ENCODE results near the gene VEPH1.

VEPH1 gene

DNA sequence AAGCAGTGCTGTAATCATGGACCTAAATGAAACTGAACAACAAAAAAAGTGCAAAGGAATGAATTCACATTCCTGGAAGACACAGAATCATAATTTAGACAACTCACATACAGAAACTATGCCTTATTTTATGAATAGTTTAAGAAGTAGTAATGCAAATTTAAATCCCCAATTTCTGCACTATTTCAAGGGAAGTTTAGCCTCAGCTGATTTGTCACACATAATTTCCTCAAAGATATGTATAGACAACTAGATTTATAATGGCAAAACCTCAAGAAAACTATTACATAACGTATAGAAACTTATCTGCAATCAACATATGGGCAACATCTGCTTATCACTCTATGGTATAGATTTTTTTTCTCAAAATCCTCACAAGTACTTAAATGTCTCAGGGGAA lies 74.4 kb downstream of the VEPH1 start:
- ATAC-seq (ENCODE audit: insufficient read depth, low read depth) (no peak), DNase-seq (no peak)
- H3K79me2 ChIP-seq (ENCODE audit: insufficient read depth, low read length): no peaks in the 10 kb centered on the region
- no peaks in the 10 kb centered on the region for H4K20me1 ChIP-seq (ENCODE audit: insufficient read depth, low read length)
- no peak overlapping the region for H3K4me3 ChIP-seq (ENCODE audit: low read depth in 1 of 2, low read length in 2 of 2)
- H3K9me3 ChIP-seq (ENCODE audit: insufficient read depth, low read length, severe bottlenecking): no peaks in the 10 kb centered on the region
- H3K4me2 ChIP-seq (ENCODE audit: insufficient read depth, low read length): no peak overlapping the region
- TF ChIP-seq EZH2 (IDR thresholded peaks at IDR 0.05; ENCODE audit: borderline replicate concordance, low read depth, low read length, severe bottlenecking): no peak
- TF ChIP-seq, protein P1, sequence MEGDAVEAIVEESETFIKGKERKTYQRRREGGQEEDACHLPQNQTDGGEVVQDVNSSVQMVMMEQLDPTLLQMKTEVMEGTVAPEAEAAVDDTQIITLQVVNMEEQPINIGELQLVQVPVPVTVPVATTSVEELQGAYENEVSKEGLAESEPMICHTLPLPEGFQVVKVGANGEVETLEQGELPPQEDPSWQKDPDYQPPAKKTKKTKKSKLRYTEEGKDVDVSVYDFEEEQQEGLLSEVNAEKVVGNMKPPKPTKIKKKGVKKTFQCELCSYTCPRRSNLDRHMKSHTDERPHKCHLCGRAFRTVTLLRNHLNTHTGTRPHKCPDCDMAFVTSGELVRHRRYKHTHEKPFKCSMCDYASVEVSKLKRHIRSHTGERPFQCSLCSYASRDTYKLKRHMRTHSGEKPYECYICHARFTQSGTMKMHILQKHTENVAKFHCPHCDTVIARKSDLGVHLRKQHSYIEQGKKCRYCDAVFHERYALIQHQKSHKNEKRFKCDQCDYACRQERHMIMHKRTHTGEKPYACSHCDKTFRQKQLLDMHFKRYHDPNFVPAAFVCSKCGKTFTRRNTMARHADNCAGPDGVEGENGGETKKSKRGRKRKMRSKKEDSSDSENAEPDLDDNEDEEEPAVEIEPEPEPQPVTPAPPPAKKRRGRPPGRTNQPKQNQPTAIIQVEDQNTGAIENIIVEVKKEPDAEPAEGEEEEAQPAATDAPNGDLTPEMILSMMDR (IDR thresholded peaks at IDR 0.05; ENCODE audit: borderline replicate concordance, extremely low read depth, low read length, poor library complexity, severe bottlenecking): no peak
- no peak overlapping the region for H2AFZ ChIP-seq (ENCODE audit: low read depth, low read length)
- H3K36me3 ChIP-seq (ENCODE audit: insufficient read depth, low read length): no peaks in the 10 kb centered on the region
- H3K27me3 ChIP-seq (ENCODE audit: insufficient read depth, low read length, poor library complexity): no peaks in the 10 kb centered on the region
- H3K27ac ChIP-seq (ENCODE audit: low read length): no peak overlapping the region
- H3K9ac ChIP-seq (ENCODE audit: low read depth, low read length): no peak overlapping the region
- no peaks in the 10 kb centered on the region for H3K4me1 ChIP-seq (ENCODE audit: insufficient read depth, low read length)

DNA sequence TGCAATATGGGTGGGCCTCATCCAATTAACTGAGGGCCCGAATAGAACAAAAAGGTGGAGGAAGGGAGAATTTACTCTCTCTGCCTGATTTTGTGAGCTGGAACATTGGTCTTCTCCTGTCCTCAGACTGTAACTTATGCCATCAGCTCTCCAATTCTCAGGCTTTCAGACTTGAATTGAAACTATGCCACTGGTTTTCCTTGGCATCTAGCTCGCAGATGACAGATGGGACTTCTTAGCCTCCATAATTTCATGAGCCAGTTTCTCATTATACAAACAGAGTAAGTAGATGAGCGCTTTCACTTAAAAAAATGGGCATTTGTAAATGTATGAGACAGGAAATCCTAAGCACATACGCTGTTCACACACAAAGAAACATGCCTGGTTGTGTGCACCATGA lies 75.3 kb downstream of the VEPH1 start:
- Histone ChIP-seq H3K4me1 (ENCODE audit: insufficient read depth, low read length) (no peaks in the 10 kb centered on the region), H3K27ac (ENCODE audit: low read length) (no peak overlapping the region), H3K4me3 (ENCODE audit: low read depth in 1 of 2, low read length in 2 of 2) (no peak overlapping the region), H3K9me3 (ENCODE audit: insufficient read depth, low read length, severe bottlenecking) (no peaks in the 10 kb centered on the region), H3K79me2 (ENCODE audit: insufficient read depth, low read length) (no peaks in the 10 kb centered on the region), H2AFZ (ENCODE audit: low read depth, low read length) (no peak overlapping the region), H3K27me3 (ENCODE audit: insufficient read depth, low read length, poor library complexity) (no peaks in the 10 kb centered on the region), H3K4me2 (ENCODE audit: insufficient read depth, low read length) (no peak overlapping the region), H4K20me1 (ENCODE audit: insufficient read depth, low read length) (no peaks in the 10 kb centered on the region), H3K9ac (ENCODE audit: low read depth, low read length) (no peak overlapping the region), H3K36me3 (ENCODE audit: insufficient read depth, low read length) (no peaks in the 10 kb centered on the region)
- no peak for ATAC-seq (ENCODE audit: insufficient read depth, low read depth)
- no peak for DNase-seq
- TF ChIP-seq, protein P1 (IDR thresholded peaks at IDR 0.05; ENCODE audit: borderline replicate concordance, extremely low read depth, low read length, poor library complexity, severe bottlenecking): no peak
- no peak for TF ChIP-seq EZH2 (IDR thresholded peaks at IDR 0.05; ENCODE audit: borderline replicate concordance, low read depth, low read length, severe bottlenecking)

DNA sequence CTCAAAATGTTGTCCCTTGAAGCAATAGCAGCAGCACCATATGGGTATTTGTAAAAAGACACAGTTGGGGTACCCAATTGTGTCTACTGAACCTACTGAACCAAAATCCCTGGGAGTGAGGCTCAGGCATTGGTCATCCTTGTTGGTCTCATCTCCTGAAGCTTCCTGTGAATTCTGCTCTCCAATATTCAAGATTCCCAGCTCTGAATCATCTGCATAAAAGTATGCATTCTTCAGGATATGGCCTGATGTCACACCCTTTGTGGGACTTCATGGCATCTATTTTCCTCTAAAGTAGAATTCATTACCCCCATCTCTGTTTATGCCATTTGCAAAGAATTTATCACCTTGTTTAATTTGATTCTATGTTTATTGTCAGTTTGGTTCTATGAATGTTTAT lies 79.9 kb downstream of the VEPH1 start:
- ATAC-seq (ENCODE audit: insufficient read depth, low read depth): no peak

More for the DNA sequence above, 79.9 kb downstream of the VEPH1 start:
- no peaks in the 10 kb centered on the region for H3K27me3 ChIP-seq (ENCODE audit: insufficient read depth, low read length, poor library complexity)
- no peak overlapping the region for H3K4me3 ChIP-seq (ENCODE audit: low read depth in 1 of 2, low read length in 2 of 2)
- H3K4me1 ChIP-seq (ENCODE audit: insufficient read depth, low read length): no peaks in the 10 kb centered on the region
- no peak for TF ChIP-seq EZH2 (IDR thresholded peaks at IDR 0.05; ENCODE audit: borderline replicate concordance, low read depth, low read length, severe bottlenecking)
- TF ChIP-seq, protein P1 (IDR thresholded peaks at IDR 0.05; ENCODE audit: borderline replicate concordance, extremely low read depth, low read length, poor library complexity, severe bottlenecking): no peak
- H3K9ac ChIP-seq (ENCODE audit: low read depth, low read length): no peak overlapping the region
- no peak overlapping the region for H2AFZ ChIP-seq (ENCODE audit: low read depth, low read length)
- H3K79me2 ChIP-seq (ENCODE audit: insufficient read depth, low read length): no peaks in the 10 kb centered on the region
- H3K36me3 ChIP-seq (ENCODE audit: insufficient read depth, low read length): no peaks in the 10 kb centered on the region
- no peaks in the 10 kb centered on the region for H3K9me3 ChIP-seq (ENCODE audit: insufficient read depth, low read length, severe bottlenecking)
- no peak overlapping the region for H3K4me2 ChIP-seq (ENCODE audit: insufficient read depth, low read length)
- DNase-seq: no peak
- no peaks in the 10 kb centered on the region for H4K20me1 ChIP-seq (ENCODE audit: insufficient read depth, low read length)
- H3K27ac ChIP-seq (ENCODE audit: low read length): no peak overlapping the region

All from DND-41 (cell line).